Endothelial cell of umbilical vein (primary cell): ENCODE results near the gene SEMA6A. TPM values are rescaled to one million over a fixed set of nuclear protein-coding genes. Genes with fewer than 3 reads are reported as not detected.

Source experiments
- BruUV-seq: library from RNA; stranded (reverse); fragments of 400-500 nt; replicated peaks from 2 replicates; lab custom pipeline; 2021; lab: Mats Ljungman, UMichigan
- CTCF ChIA-PET: fragments of 300-600, 350-600 bp; sonication (Branson Sonifier 250); formaldehyde crosslinking; loops from one replicate; lab custom pipeline; 2021; ENCODE audit warnings: antibody characterized with exemption, inconsistent platforms; lab: Charles Lee
- POLR2A ChIA-PET: fragments of 300-600, 350-600 bp; sonication (Branson Sonifier 250); formaldehyde crosslinking; loops from one replicate; lab custom pipeline; 2021; ENCODE audit warnings: antibody characterized with exemption, inconsistent platforms; lab: Charles Lee
- DNase-seq: peaks from one replicate; pipeline ENCODE4 v3.0.0-alpha.2; 2011; ENCODE audit warnings: low read depth, low spot score
- FAIRE-seq: peaks from 2 replicates; lab custom pipeline; 2011; peaks lifted over from hg19 to GRCh38; lab: Jason Lieb, UNC
- H2AFZ ChIP-seq: 2 replicates; pipeline ENCODE4 v1.6.0; 2012; ENCODE audit warnings: low read depth, low read length, control low read depth, inconsistent platforms
- H3K27ac ChIP-seq: 2 replicates; pipeline ENCODE4 v1.5.1; 2011; ENCODE audit warnings: low read depth, mild to moderate bottlenecking, control low read depth, low read length, moderate library complexity; ENCODE audit not compliant: insufficient read depth
- H3K27me3 ChIP-seq, 2 experiments: 2 replicates each; pipeline versions ENCODE4 v1.6.0 to v1.6.1; 2011; ENCODE audit warnings: low read length in 2 of 2, mixed read lengths in 1 of 2; ENCODE audit not compliant: control insufficient read depth in 2 of 2, insufficient read depth in 2 of 2
- H3K36me3 ChIP-seq, 2 experiments: 2 replicates in 1 of 2; 3 replicates in 1 of 2; pipeline ENCODE4 v1.5.1; 2011; ENCODE audit warnings: low read length in 2 of 2, mild to moderate bottlenecking in 1 of 2, moderate library complexity in 1 of 2; ENCODE audit not compliant: control insufficient read depth in 2 of 2, insufficient read depth in 2 of 2; ENCODE audit errors: extremely low read depth in 1 of 2
- H3K4me1 ChIP-seq: 3 replicates; pipeline ENCODE4 v1.5.1; 2011; ENCODE audit warnings: mild to moderate bottlenecking, low read length; ENCODE audit not compliant: control insufficient read depth, insufficient read depth; ENCODE audit errors: extremely low read depth
- H3K4me2 ChIP-seq: 2 replicates; pipeline ENCODE4 v1.6.1; 2011; ENCODE audit warnings: low read length, control low read depth, mixed read lengths; ENCODE audit not compliant: insufficient read depth
- H3K4me3 ChIP-seq, 3 experiments: fragments of 200-600 bp in 1 of 3; sonication (generic), shearing (Covaris generic) in 1 of 3; replicated peaks in 1 of 3; 2 replicates each; pipeline ENCODE4 v1.5.1; 2011 to 2016; ENCODE audit warnings: control low read depth in 3 of 3, low read length in 3 of 3, mild to moderate bottlenecking in 2 of 3, inconsistent platforms in 1 of 3, low read depth in 1 of 3, moderate library complexity in 1 of 3; ENCODE audit not compliant: insufficient read depth in 1 of 3
- H3K79me2 ChIP-seq: 2 replicates; pipeline ENCODE4 v1.6.0; 2012; ENCODE audit warnings: low read length, inconsistent platforms; ENCODE audit not compliant: control insufficient read depth, insufficient read depth
- H3K9ac ChIP-seq: replicated peaks from 2 replicates; pipeline ENCODE3; 2011; ENCODE audit warnings: low read length, control low read depth; ENCODE audit not compliant: insufficient read depth; ENCODE audit errors: extremely low read depth
- H3K9me1 ChIP-seq: replicated peaks from 3 replicates; pipeline ENCODE4 v1.6.0; 2011; ENCODE audit warnings: mild to moderate bottlenecking, low read length; ENCODE audit not compliant: control insufficient read depth, insufficient read depth; ENCODE audit errors: extremely low read depth
- H3K9me3 ChIP-seq: replicated peaks from 2 replicates; pipeline ENCODE4 v1.5.1; 2012; ENCODE audit warnings: low read length, inconsistent platforms; ENCODE audit not compliant: control insufficient read depth, insufficient read depth
- H4K20me1 ChIP-seq: replicated peaks from 2 replicates; pipeline ENCODE3; 2011; ENCODE audit warnings: mild to moderate bottlenecking, low read length; ENCODE audit not compliant: control insufficient read depth, insufficient read depth; ENCODE audit errors: extremely low read depth
- CTCF ChIP-seq, 2 donors: IDR thresholded peaks; 1 replicate in 1 of 2; 2 replicates in 1 of 2; pipeline ENCODE4 v1.5.1; 2011; ENCODE audit warnings: low read length in 2 of 2, mild to moderate bottlenecking in 2 of 2, moderate library complexity in 2 of 2, control low read depth in 1 of 2, inconsistent platforms in 1 of 2, low read depth in 1 of 2; ENCODE audit not compliant: insufficient read depth in 1 of 2; ENCODE audit errors: extremely low read depth in 1 of 2
- FOS ChIP-seq: IDR thresholded peaks from 2 replicates; pipeline ENCODE4 v1.6.1; 2011; ENCODE audit warnings: mild to moderate bottlenecking, low read length, moderate library complexity, borderline replicate concordance; ENCODE audit not compliant: insufficient read depth
- GATA2 ChIP-seq: IDR thresholded peaks from 2 replicates; pipeline ENCODE4 v1.7.0; 2011; ENCODE audit warnings: low read depth, mild to moderate bottlenecking, moderate library complexity, mixed read lengths, low read length; ENCODE audit not compliant: insufficient read length, insufficient read depth
- JUN ChIP-seq: IDR thresholded peaks from 2 replicates; pipeline ENCODE4 v1.6.1; 2011; ENCODE audit warnings: borderline replicate concordance, low read depth; ENCODE audit not compliant: insufficient read length, insufficient read depth
- MYC ChIP-seq: IDR thresholded peaks from one replicate; pipeline ENCODE4 v1.6.1; 2011; ENCODE audit warnings: mild to moderate bottlenecking, low read depth, low read length
- POLR2A ChIP-seq: IDR thresholded peaks from 2 replicates; pipeline ENCODE4 v1.6.1; 2012; ENCODE audit warnings: low read depth, mild to moderate bottlenecking, control low read depth, low read length
- POLR2AphosphoS5 ChIP-seq: IDR thresholded peaks from 2 replicates; pipeline ENCODE4 v1.6.1; 2012; ENCODE audit warnings: low read depth, mild to moderate bottlenecking, control low read depth, low read length, moderate library complexity; ENCODE audit not compliant: insufficient read depth
- dilution Hi-C: fragments of 300-500 bp; cut with MboI; formaldehyde crosslinking; loops from one replicate; pipeline ENCODE4 v1.15.0; 2019; ENCODE audit warnings: low sequenced_read_pairs; ENCODE audit not compliant: extremely low pct_ligation_motif_present
- intact Hi-C: fragments of 100-400 bp; cut with micrococcal nuclease; formaldehyde crosslinking; loops from one replicate; pipeline ENCODE4 v1.10.0; 2022
- polyA plus RNA-seq, 4 experiments: library from polyadenylated mRNA; depleted of rRNA in 3 of 4; stranded (reverse) in 3 of 4; unstranded in 1 of 4; fragments of >200 nt; gene quantifications; 2 replicates each; pipeline versions ENCODE4 v1.2.1 to v1.2.3, GENCODE V29; 2011 to 2012; ENCODE audit warnings: missing spikeins in 1 of 4
- total RNA-seq: library from RNA; stranded (reverse); gene quantifications from 2 replicates; pipeline ENCODE4 v1.2.3, GENCODE V29; 2021

The SEMA6A gene
- total and polyA plus RNA-seq, 2 donors (not counting 3 experiments of a cell fraction or from before 2014, with no cell fraction given), result 0.43 to 1.5 TPM

GRCh38 chr5:116488356-116489041, 86.1 kb downstream of the SEMA6A start:
- no peak for TF ChIP-seq POLR2AphosphoS5
- no peak for TF ChIP-seq CTCF (IDR thresholded peaks at IDR 0.05; ENCODE audit: extremely low read depth in 1 of 2, insufficient read depth in 1 of 2, low read depth in 1 of 2, low read length in 2 of 2)
- no peak for TF ChIP-seq MYC
- no peak for TF ChIP-seq FOS
- no peak for TF ChIP-seq POLR2A
- no peak for FAIRE-seq
- no peak overlapping the region for H3K4me3 ChIP-seq
- H3K4me1 ChIP-seq, result no peaks in the 10 kb centered on the region
- no peaks in the 10 kb centered on the region for H3K9me1 ChIP-seq
- ChIA-PET POLR2A (no interaction called here), CTCF (no interaction called here)
- no peaks in the 10 kb centered on the region for H4K20me1 ChIP-seq
- no peak overlapping the region for H3K9ac ChIP-seq
- no peak overlapping the region for H3K4me2 ChIP-seq
- intact Hi-C loops, result no loop called here
- no peak overlapping the region for H2AFZ ChIP-seq
- no peak for DNase-seq
- dilution Hi-C loops, result no loop called here
- H3K79me2 ChIP-seq, result no peaks in the 10 kb centered on the region
- no peaks in the 10 kb centered on the region for H3K36me3 ChIP-seq
- H3K27ac ChIP-seq, result no peak overlapping the region
- no TSS peak for BruUV-seq
- H3K9me3 ChIP-seq, result no peaks in the 10 kb centered on the region
- H3K27me3 ChIP-seq, result no peaks in the 10 kb centered on the region

GRCh38 chr5:116487045-116487444, 87.6 kb downstream of the SEMA6A start:
- FAIRE-seq, result no peak
- no TSS peak for BruUV-seq

More at GRCh38 chr5:116487045-116487444, 87.6 kb downstream of the SEMA6A start:
- no peak overlapping the region for H3K9ac ChIP-seq
- H3K27ac ChIP-seq, result no peak overlapping the region
- TF ChIP-seq POLR2A (no peak), GATA2 (no peak), JUN (no peak)
- H3K27me3 ChIP-seq, result no peaks in the 10 kb centered on the region
- H3K9me3 ChIP-seq, result no peaks in the 10 kb centered on the region
- DNase-seq, result no peak
- H3K9me1 ChIP-seq, result no peaks in the 10 kb centered on the region
- H2AFZ ChIP-seq, result no peak overlapping the region
- H3K4me1 ChIP-seq, result no peaks in the 10 kb centered on the region
- no peak overlapping the region for H3K4me2 ChIP-seq
- dilution Hi-C loops, result no loop called here
- CTCF ChIA-PET, result no interaction called here
- no peak overlapping the region for H3K4me3 ChIP-seq
- H4K20me1 ChIP-seq, result no peaks in the 10 kb centered on the region
- H3K79me2 ChIP-seq, result no peaks in the 10 kb centered on the region
- POLR2A ChIA-PET, result interaction anchor here (0.7 kb wide), 1 partner anchor 13 kb away, joined by 3 read pairs; no protein-coding TSS in a partner anchor
- H3K36me3 ChIP-seq, result no peaks in the 10 kb centered on the region
- intact Hi-C loops, result no loop called here
